ENCODE results near the gene LYZL1.
"Not testable (repeated sequence)": the region's sequence is repeated elsewhere in the genome, so short reads cannot be mapped to it uniquely, and the experiment has no call there.

Gene LYZL1

DNA sequence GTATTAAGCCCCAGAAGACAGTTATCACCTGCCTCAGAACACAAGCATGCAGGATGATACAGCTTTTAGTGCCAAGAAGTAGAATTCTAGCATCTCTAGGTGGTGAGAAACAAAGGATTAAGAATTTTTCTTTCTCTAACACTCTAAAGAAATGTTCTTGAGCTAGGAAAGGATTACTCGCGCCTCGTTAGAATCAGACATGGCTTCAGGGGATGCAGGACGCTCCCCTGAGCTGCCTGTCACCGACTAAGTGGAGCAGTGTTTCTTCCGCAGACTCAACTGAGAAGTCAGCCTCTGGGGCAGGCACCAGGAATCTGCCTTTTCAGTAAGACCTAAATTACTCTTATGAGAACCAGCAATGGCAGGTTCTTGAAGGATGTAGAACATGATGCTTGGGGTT, at the start of gene LYZL1:
Gene LYZL1, plus strand, starts transcription at position 165 of the 400 bp plus-strand sequence. CDS start 2,798 bp downstream, outside the sequence.
- H3K4me3 Mint-ChIP-seq, H3K36me3 Mint-ChIP-seq, H3K4me1 Mint-ChIP-seq, H3K9me3 Mint-ChIP-seq, H3K27ac Mint-ChIP-seq: not testable (repeated sequence)
- peaks cover 30% of the 10 kb centered on the region for H3K27me3 Mint-ChIP-seq

DNA sequence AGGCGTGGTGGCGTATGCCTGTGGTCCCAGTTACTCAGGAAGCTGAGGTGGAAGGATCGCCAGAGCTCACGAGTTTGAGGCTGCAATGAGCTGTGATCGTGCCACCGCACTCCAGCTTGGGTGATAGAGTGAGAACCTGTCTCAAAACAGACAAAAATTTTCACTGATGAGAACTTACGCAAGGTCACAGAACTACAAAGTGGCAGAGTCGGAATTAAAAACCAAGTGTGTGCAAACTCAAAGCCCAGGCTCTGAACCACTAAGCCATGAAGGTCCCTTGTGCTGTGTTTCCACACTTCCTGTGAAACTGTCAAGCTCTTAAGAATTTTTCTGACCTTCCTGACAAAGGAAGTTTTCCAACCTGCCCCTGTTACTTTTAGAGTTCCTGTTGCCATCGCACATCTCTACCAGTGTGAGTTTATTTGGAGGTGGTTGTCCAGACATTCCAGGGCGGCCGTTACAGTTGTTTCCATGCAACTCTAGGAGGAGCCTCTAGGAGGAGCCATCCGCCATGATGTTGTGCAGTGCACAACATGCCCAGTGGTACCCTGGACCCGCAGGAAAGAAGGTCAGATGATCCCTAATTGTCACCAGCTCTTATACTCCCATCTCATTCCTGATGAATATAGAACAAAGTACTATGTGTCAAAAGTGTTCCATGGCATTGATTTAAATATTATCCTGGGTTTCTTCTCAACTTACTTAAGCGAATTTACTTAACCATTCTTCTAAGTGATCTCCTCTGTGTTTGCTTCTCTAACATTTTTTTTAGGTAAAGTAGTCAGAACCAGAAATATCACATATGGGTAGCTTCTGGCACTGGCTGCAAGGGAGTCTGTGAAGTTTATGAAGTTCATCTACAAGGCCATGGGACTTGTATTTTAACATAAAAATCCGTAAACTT, 49.0 kb upstream of the LYZL1 start:
- no peak overlapping the region for H3K4me3 Mint-ChIP-seq
- no peak overlapping the region for H3K27ac Mint-ChIP-seq
- no peaks in the 10 kb centered on the region for H3K9me3 Mint-ChIP-seq
- no peaks in the 10 kb centered on the region for H3K36me3 Mint-ChIP-seq
- no peaks in the 10 kb centered on the region for H3K4me1 Mint-ChIP-seq
- H3K27me3 Mint-ChIP-seq: no peaks in the 10 kb centered on the region

DNA sequence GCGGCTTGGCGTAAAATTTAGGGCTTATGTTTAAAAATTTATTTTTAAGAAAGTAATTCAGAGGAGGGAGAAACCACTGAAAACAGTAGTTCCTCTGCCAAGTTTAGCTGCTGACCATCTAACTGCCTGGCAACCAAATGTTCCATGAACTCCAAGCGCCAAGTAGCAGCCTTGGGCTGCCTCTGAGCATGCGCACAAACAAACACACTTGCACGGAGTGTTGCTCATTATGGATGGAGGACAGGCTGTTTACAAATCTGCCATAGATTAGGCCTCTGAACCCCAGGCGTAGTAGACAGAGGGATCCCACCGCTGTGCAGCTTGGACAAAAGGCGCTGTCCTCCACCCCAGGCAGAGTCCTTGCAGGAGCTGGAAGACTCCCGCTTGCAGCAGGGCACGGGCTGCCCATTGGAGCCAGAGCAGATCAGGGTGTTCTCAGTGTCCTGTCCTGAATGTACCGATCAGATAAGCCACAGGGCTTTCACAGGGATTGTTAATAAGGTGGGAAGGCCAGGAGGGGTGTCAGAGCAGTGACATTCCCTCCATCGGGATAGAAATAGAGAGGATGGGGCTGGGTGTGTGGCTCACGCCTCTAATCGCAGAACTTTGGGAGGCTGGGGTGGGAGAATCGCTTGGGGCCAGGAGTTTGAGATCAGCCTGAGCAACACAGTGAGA, 47.7 kb upstream of the LYZL1 start:
- Mint-ChIP-seq H3K4me1 (no peaks in the 10 kb centered on the region), H3K36me3 (no peaks in the 10 kb centered on the region), H3K4me3 (no peak overlapping the region), H3K9me3 (no peaks in the 10 kb centered on the region), H3K27ac (no peak overlapping the region), H3K27me3 (peaks cover 2% of the 10 kb centered on the region)

DNA sequence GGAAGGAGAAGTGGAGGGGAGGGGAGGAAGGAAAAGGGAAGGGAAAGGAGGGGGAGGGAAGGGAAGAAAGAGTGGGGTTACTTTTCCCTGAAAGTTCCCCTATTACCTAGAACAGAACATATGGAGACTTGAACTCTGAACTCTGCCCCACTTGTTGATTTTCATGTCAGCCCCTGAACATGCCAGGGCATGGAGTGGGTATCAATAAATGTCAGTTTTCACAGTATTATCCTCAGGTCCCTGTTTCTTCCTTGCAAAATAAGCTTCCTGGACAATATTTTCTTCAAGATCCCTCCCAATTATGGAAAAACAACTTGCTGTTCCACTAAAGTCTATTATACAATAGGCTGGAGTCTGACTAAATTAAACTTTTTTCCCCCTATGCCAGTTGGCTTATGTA, 46.9 kb upstream of the LYZL1 start:
- H3K4me1 Mint-ChIP-seq: no peaks in the 10 kb centered on the region
- H3K36me3 Mint-ChIP-seq: no peaks in the 10 kb centered on the region
- H3K4me3 Mint-ChIP-seq: no peak overlapping the region
- peaks cover 4% of the 10 kb centered on the region for H3K27me3 Mint-ChIP-seq
- no peaks in the 10 kb centered on the region for H3K9me3 Mint-ChIP-seq
- H3K27ac Mint-ChIP-seq: no peak overlapping the region

DNA sequence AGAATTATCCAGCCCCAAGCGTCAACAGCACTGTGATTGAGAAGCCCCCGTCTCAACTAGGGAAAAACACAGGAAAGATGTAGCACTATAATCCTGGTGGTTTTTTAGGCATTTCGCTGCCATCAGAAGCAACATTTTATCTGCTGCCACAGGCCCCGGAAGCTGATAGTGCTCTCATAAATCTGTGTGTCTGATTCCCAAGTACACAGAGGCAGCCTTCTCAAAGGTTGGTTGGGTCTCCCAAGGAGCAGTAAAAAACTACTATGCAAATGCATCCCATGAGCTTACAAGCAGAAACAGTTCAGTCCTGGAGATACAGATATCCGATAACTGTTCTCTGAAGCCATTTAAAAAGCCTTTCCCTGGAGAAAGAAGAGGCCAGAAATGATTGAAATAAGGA, 45.8 kb upstream of the LYZL1 start:
- H3K9me3 Mint-ChIP-seq: no peaks in the 10 kb centered on the region
- H3K4me1 Mint-ChIP-seq: no peaks in the 10 kb centered on the region
- H3K4me3 Mint-ChIP-seq: no peak overlapping the region
- no peak overlapping the region for H3K27ac Mint-ChIP-seq
- no peaks in the 10 kb centered on the region for H3K36me3 Mint-ChIP-seq
- H3K27me3 Mint-ChIP-seq: peaks cover 4% of the 10 kb centered on the region

DNA sequence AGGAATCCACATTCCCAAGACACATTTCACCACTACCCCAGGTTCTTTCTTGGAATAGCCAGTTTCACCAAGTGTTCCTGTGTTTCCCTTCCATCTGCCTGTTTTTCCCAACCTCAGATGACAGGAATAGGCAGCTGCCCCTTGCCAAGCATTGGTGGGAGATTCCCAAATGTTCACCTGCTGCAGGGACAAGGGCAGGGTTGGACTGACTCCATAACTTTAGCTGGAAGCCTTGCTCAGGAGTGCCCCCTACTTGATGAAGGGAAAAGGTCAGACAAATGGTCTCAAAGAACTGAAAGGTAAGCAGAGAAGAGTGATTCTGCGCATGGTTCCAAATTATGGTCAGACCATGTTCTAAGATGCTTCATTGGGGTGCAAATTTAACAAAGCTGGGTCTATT, 45.1 kb upstream of the LYZL1 start:
- no peak overlapping the region for H3K4me3 Mint-ChIP-seq
- no peaks in the 10 kb centered on the region for H3K9me3 Mint-ChIP-seq
- H3K27ac Mint-ChIP-seq: no peak overlapping the region
- H3K27me3 Mint-ChIP-seq: peaks cover 4% of the 10 kb centered on the region
- no peaks in the 10 kb centered on the region for H3K4me1 Mint-ChIP-seq
- H3K36me3 Mint-ChIP-seq: no peaks in the 10 kb centered on the region

DNA sequence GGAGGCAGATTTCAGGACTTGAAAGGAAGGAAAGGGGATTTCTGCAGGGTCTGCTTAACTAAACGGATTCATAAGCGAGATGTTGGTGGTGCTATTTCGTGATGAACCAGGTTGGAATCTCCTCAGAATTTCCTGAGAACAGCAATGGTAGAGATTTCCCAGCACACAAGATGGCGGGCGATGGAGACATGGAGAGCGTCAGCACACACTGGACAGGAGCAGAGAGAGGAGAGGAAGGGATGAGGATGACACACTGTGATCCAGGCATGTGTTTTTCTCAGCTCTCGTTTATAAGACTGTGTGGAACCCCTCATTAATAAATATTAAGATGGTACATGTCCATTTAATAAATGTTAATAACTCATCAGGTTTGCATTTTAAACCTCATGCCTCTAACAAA, 43.9 kb upstream of the LYZL1 start:
- Mint-ChIP-seq H3K4me1 (no peaks in the 10 kb centered on the region), H3K27ac (no peak overlapping the region), H3K9me3 (no peaks in the 10 kb centered on the region), H3K36me3 (no peaks in the 10 kb centered on the region), H3K4me3 (no peak overlapping the region), H3K27me3 (peaks cover 4% of the 10 kb centered on the region)

DNA sequence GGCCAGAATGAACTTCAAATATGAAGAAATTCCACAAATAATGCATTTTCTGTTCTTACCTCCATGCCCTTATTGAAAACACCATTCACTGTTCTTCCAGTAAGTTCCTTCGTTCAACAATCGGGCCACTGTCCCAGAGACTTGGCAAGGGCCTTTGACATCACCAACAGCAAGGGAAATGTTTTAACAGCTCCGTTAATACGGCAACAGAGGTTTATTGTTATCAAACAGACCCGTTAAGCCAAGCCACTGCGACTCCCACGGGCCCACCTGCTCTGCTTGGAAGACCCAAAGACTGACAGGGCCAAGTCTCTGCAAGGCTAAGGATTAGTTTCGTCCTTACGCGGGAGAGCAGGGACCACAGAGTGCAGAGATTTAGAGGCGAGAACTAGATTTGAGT, 43.4 kb upstream of the LYZL1 start:
- Mint-ChIP-seq H3K27ac (no peak overlapping the region), H3K4me1 (no peaks in the 10 kb centered on the region), H3K27me3 (peaks cover 4% of the 10 kb centered on the region), H3K36me3 (no peaks in the 10 kb centered on the region), H3K9me3 (no peaks in the 10 kb centered on the region), H3K4me3 (no peak overlapping the region)

DNA sequence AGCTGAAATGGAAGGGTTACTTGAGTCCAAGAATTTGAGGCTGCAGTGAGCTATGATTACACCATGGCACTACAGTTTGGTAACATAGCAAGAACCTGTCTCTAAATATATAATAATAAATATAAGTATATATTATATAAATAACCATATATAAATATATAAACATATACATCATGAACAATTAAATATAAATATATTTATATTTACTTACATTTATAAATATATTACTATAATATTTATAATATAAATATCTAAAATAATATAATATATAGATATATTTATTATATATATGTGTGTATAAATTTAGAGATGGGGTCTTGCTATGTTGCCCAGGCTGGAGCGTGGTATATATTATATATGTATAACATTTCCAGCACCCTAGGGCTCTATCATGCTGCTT, 42.4 kb upstream of the LYZL1 start:
- H3K27ac Mint-ChIP-seq: no peak overlapping the region
- H3K4me1 Mint-ChIP-seq: no peaks in the 10 kb centered on the region
- H3K27me3 Mint-ChIP-seq: peaks cover 4% of the 10 kb centered on the region
- no peaks in the 10 kb centered on the region for H3K36me3 Mint-ChIP-seq
- H3K9me3 Mint-ChIP-seq: no peaks in the 10 kb centered on the region
- no peak overlapping the region for H3K4me3 Mint-ChIP-seq

DNA sequence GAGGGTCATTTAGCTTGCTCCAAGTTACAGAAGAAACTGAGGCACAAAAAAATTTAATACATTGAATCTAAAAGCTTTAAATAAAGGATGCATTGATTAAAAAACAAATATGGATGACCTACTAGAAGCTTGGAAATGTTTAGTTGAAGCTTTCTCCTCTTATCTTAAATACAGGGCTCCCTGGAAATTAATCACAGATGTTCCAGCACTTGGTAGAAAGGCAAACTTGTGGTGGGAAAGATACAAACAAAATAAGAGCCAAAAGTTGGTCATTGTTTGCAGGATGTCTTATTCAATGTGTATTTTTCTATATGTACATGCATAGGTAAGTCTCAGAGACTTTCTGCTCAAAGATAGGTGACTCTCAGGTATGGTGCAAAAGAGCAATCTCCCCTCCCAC, 40.7 kb upstream of the LYZL1 start:
- Mint-ChIP-seq H3K27ac (no peak overlapping the region), H3K4me3 (no peak overlapping the region), H3K27me3 (peaks cover 4% of the 10 kb centered on the region), H3K36me3 (no peaks in the 10 kb centered on the region), H3K9me3 (no peaks in the 10 kb centered on the region), H3K4me1 (no peaks in the 10 kb centered on the region)

DNA sequence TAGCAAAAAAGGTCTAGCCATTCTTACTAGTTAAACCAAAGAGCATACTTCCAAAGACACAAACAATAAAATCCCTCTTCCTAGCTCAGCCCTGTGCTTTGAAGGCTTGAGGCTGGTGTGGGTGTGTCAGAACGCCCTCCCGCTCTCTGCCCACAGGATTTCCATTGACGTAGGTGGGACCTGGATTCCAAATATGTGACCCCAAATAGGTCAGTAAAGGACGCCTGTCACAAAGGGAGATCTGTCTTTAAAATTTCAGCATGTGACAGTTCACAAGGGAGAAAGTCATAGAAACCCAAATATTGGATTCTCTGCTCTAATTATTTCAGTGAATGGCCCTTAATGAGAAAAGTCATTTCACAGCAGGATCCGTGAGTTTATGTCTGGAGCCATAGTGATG, 39.9 kb upstream of the LYZL1 start:
- no peaks in the 10 kb centered on the region for H3K9me3 Mint-ChIP-seq
- H3K4me1 Mint-ChIP-seq: no peaks in the 10 kb centered on the region
- no peak overlapping the region for H3K4me3 Mint-ChIP-seq
- no peaks in the 10 kb centered on the region for H3K36me3 Mint-ChIP-seq
- H3K27ac Mint-ChIP-seq: no peak overlapping the region
- H3K27me3 Mint-ChIP-seq: peaks cover 7% of the 10 kb centered on the region

DNA sequence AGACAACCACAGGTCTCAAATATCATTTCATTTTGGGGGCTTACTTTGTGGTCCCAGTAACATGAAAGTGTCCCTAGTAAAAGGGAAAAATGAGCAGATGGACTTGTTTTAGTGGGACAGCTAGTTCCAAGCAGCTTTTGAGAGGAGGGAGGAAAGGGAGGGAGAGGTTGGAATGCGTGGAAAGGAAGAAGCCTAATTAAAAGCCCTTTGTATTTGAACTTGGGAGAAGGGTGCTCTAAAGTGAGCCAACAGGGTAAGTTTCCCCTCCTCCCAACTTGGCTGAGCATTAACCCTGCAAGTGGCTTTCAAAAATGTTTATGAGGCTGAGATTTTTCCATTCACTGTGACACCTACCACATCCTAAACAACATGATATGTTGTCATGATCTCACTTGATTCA, 38.8 kb upstream of the LYZL1 start:
- H3K27me3 Mint-ChIP-seq: peaks cover 7% of the 10 kb centered on the region
- H3K4me1 Mint-ChIP-seq: no peaks in the 10 kb centered on the region
- no peaks in the 10 kb centered on the region for H3K36me3 Mint-ChIP-seq
- H3K27ac Mint-ChIP-seq: no peak overlapping the region
- H3K9me3 Mint-ChIP-seq: no peaks in the 10 kb centered on the region
- H3K4me3 Mint-ChIP-seq: no peak overlapping the region

DNA sequence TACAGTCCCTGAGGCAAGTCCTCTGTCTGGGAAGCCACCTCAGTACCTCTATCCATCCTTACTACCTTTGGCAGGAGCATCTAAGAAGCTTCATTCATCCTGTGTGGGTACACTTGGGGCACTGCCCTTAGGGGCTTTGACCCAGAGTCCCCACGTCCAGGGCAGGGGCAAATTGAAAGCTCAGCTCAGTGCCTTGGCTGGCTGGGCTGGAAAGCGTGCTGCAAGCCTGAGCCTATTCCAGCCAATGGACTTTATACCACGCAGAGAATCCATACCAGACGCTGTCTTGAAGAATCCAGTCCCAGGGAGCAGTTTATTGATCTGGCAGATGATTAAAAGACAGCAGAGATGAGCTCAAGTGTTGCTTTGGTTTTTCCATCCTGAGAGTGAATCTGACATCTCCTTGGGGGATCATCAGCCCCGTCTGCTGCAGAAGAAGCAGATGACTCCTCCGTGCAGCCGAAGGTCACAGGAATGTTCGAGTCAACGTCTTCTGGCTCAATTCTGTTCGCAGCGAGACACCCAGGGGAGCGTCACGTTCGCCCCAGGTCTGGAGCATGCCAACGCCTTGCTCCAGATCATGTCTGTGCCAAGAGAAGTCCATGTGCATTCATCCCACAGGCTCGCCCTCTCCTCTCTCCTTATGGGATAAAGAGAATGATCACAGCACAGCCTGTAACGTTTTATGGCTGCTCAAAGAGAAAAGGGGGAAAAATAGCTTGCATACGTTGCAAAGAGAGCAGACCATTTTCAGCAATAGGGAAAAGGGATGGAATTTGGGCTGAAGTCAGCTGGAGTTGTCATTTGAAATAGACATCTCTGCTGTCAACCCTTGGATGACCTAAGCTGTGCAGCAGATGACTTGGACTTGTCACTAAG, 35.8 kb upstream of the LYZL1 start:
- H3K4me1 Mint-ChIP-seq: no peaks in the 10 kb centered on the region
- H3K27me3 Mint-ChIP-seq: peaks cover 5% of the 10 kb centered on the region
- H3K36me3 Mint-ChIP-seq: no peaks in the 10 kb centered on the region
- no peak overlapping the region for H3K4me3 Mint-ChIP-seq
- no peak overlapping the region for H3K27ac Mint-ChIP-seq
- no peaks in the 10 kb centered on the region for H3K9me3 Mint-ChIP-seq

DNA sequence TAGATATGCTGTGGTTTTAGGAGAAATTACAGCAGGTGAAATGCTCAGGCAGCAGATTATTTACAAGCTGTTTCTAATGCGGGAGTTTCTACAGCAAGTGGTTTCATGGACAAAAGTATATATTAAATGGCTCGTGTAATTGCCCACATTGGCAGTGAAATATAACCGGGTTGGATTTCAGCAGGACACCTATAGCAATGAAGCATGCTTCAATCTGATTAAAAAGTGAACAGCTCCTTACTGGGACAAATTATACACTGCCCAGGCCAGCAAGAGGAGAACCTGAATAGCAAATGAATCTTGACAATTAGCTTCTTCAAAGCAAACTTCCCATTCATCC, 35.2 kb upstream of the LYZL1 start:
- Mint-ChIP-seq H3K27me3 (peaks cover 5% of the 10 kb centered on the region), H3K9me3 (no peaks in the 10 kb centered on the region), H3K36me3 (no peaks in the 10 kb centered on the region), H3K4me3 (no peak overlapping the region), H3K4me1 (no peaks in the 10 kb centered on the region), H3K27ac (no peak overlapping the region)

DNA sequence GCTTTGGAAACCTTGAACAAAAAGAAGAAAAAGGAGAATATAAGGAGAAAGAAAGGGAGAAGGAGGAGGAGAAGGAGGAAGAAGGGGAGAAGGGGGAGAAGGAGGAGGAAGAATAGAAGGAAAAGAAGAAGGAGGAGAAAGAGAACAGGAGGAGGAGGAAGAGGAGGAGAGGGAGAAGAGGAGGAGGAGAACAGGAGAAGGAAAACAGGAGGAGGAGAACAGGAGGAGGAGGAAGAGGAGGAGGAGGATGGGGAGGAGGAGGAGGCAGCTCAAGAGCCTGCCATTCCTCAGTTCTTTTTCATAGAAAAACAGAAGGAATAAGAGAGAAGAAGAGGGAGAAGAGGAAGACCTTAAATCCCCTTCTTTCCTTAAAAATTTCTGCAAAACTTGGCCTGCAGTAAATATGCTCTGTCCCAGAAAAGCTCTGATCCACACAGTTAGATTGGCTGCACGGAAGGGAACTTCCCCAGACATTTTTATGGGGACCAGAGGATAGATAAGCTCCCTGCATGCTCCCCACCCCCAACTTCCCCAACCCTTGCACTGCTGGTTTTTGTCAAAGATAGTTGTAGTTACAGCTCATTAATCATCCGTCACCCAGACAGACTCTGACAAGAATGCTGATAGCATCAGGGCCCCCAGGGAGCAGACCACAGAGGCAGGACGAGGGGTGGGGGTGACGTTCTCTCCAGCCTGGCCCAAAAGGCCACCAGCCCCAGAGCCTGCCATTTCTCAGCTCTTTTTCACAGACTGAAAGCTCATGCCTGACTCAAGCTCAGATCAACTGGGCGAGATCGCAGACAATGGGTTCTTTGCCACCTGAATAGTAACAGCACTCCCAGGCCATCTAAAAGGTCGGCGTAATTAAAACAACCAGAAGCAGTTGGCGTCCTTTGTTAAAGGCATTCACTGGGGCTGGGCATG, 34.5 kb upstream of the LYZL1 start:
- Mint-ChIP-seq H3K4me1 (no peaks in the 10 kb centered on the region), H3K27me3 (peaks cover 5% of the 10 kb centered on the region), H3K36me3 (no peaks in the 10 kb centered on the region), H3K4me3 (no peak overlapping the region), H3K9me3 (no peaks in the 10 kb centered on the region), H3K27ac (no peak overlapping the region)
